Tibial artery (tissue), 4 donors: ENCODE results near the gene NDRG3.
"Not testable (repeated sequence)": the region's sequence is repeated elsewhere in the genome, so short reads cannot be mapped to it uniquely, and the experiment has no call there.

Source experiments
- DNase-seq, 2 donors: peaks; one replicate each; pipeline ENCODE4 v3.0.0-alpha.2; 2019
- H3K27ac ChIP-seq, 2 donors: fragments of 200-600 bp; sonication (generic) in 1 of 2; 1 replicate in 1 of 2; 2 replicates in 1 of 2; pipeline ENCODE4 v1.5.1; 2018 to 2019; ENCODE audit warnings: mild to moderate bottlenecking in 1 of 2
- H3K27me3 ChIP-seq, 2 donors: fragments of 200-600 bp; sonication (generic) in 1 of 2; one replicate each; pipeline versions ENCODE4 v1.5.1 to v1.6.0; 2016 to 2019
- H3K36me3 ChIP-seq, 3 donors: fragments of 200-600 bp; sonication (generic) in 2 of 3; one replicate each; pipeline ENCODE4 v1.5.1; 2016 to 2019; ENCODE audit warnings: mild to moderate bottlenecking in 2 of 3
- H3K4me1 ChIP-seq, 4 donors: fragments of 200-600 bp; sonication (generic) in 2 of 4; 1 replicate in 3 of 4; 2 replicates in 1 of 4; pipeline ENCODE4 v1.5.1; 2016 to 2019
- H3K4me3 ChIP-seq, 2 donors: fragments of 200-600 bp; sonication (generic) in 1 of 2; 1 replicate in 1 of 2; 2 replicates in 1 of 2; pipeline ENCODE4 v1.5.1; 2018 to 2019; ENCODE audit warnings: mild to moderate bottlenecking in 2 of 2
- H3K9me3 ChIP-seq, 3 donors: fragments of 200-600 bp; sonication (generic) in 1 of 3; one replicate each; pipeline ENCODE4 v1.5.1; 2016 to 2019
- intact Hi-C: fragments of 100-400 bp; cut with DNase I; formaldehyde crosslinking; loops from one replicate; pipeline ENCODE4 v1.15.0; 2023; ENCODE audit warnings: low total_unique reads
- TF ChIP-seq, protein P1 (sequence below), 2 experiments: fragments of 200-600 bp in 1 of 2; fragments of 450-650 bp in 1 of 2; IDR thresholded peaks; one replicate each; pipeline ENCODE4 v1.5.1; 2017 to 2019; ENCODE audit warnings: antibody characterized with exemption in 2 of 2, mild to moderate bottlenecking in 1 of 2, moderate library complexity in 1 of 2

The NDRG3 gene

DNA sequence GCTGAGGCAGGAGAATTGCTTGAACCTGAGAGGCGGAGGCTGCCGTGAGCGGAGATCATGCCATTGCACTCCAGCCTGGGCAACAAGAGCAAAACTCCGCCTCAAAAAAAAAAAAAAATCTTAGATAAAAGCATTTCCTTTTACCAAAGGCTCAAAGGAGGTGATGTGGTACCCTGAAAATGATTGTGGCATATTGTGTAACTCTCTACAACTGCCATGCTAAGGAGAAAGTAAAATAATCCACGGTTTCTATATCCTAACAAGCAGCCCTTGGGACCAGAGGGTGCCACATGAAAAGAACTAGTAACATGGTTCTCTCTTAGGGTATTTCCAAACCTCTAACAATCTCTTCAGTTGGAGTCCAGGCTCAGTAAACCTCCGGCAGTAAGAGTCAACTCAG is 61.1 kb downstream of the NDRG3 start:
- no peaks in the 10 kb centered on the region for H3K27me3 ChIP-seq
- H3K27ac ChIP-seq: no peak overlapping the region
- no peak for DNase-seq
- no peaks in the 10 kb centered on the region for H3K4me1 ChIP-seq
- intact Hi-C loops: no loop called here
- TF ChIP-seq, protein P1, sequence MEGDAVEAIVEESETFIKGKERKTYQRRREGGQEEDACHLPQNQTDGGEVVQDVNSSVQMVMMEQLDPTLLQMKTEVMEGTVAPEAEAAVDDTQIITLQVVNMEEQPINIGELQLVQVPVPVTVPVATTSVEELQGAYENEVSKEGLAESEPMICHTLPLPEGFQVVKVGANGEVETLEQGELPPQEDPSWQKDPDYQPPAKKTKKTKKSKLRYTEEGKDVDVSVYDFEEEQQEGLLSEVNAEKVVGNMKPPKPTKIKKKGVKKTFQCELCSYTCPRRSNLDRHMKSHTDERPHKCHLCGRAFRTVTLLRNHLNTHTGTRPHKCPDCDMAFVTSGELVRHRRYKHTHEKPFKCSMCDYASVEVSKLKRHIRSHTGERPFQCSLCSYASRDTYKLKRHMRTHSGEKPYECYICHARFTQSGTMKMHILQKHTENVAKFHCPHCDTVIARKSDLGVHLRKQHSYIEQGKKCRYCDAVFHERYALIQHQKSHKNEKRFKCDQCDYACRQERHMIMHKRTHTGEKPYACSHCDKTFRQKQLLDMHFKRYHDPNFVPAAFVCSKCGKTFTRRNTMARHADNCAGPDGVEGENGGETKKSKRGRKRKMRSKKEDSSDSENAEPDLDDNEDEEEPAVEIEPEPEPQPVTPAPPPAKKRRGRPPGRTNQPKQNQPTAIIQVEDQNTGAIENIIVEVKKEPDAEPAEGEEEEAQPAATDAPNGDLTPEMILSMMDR (IDR thresholded peaks at IDR 0.05): no peak
- H3K36me3 ChIP-seq: peaks cover 44 to 87% (median 50%) of the 10 kb centered on the region in 3 donors
- H3K9me3 ChIP-seq: no peaks in the 10 kb centered on the region
- H3K4me3 ChIP-seq: no peak overlapping the region

DNA sequence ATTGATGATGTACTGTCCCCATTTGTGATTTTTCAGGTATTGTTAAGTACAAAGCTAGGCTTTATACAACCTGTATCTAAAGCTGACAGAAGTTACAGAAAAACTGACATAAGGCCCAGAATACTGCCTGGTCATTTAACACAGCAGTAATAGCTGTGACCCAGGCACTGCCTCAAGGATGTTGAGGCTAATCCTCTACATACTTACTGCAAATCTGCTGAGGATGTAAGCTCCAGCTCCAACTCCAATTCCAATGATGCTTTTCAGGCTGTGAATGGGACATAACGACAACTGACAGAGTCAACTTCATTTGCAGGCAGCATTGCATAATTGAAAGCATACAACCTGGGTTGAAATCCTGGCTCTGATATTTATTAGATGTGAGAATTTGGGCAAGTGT is 63.6 kb downstream of the NDRG3 start:
- intact Hi-C loops: no loop called here
- Histone ChIP-seq H3K36me3 (peaks cover 60 to 96% (median 64%) of the 10 kb centered on the region in 3 donors), H3K27me3 (no peaks in the 10 kb centered on the region), H3K27ac (no peak overlapping the region), H3K4me3 (no peak overlapping the region), H3K9me3 (no peaks in the 10 kb centered on the region), H3K4me1 (no peaks in the 10 kb centered on the region)
- no peak for DNase-seq
- TF ChIP-seq, protein P1 (IDR thresholded peaks at IDR 0.05): no peak

DNA sequence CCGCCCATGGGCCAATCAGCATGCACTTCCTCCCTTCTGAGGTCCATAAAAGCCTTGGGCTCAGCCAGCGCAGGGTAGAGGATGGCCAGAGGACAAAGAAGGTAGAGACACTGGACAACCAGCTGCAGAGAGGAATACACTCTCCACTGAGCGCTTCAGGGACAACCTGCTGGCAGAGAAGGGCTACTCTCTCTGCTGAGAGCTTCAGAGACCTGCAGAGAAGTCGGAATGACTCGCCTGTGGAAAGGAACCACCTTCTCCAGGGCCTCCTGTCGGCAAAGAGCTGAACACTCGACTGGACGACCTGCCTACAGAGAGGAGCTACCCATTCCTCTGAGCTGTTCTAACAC is 68.5 kb downstream of the NDRG3 start:
- Histone ChIP-seq H3K4me3 (no peak overlapping the region), H3K9me3 (no peaks in the 10 kb centered on the region), H3K36me3 (peaks cover 50 to 70% (median 56%) of the 10 kb centered on the region in 3 donors), H3K27me3 (no peaks in the 10 kb centered on the region), H3K27ac (no peak overlapping the region), H3K4me1 (no peaks in the 10 kb centered on the region)
- DNase-seq: no peak
- TF ChIP-seq, protein P1 (IDR thresholded peaks at IDR 0.05): no peak
- intact Hi-C loops: no loop called here

DNA sequence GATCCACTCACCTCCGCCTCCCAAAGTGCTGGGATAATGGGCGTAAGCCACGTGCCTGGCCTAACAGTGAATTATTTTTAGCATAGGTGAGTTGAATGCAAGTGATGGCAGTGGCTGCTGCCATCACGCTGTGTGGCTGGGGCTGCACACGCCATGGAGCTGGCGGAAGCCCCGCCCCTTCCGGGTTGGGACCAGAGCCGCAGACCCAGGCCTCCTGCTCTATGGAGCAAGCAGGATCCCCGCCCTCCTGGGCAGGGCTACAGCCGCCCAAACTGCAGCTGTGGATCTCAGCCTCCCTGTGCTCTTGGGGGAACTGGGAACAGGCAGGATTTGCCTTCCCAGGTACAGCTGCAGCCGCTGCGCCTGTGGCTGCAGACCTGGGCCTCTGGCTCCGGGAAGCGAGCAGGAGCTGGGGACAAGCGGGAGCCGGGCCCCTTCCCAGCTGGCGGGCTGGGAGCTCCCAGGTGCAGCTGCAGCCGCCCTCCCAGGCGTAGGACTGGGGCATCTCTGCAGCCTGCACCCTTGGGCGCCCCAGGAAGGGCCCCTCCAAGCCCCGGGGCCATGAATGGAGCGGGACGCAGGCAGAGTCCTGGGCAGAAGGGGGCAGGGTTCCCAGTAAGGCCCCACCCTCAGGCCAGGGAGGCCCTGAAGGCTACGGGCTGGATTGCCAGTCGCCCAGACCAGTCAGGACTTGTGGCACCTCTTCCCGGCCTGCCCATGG is 69.0 kb downstream of the NDRG3 start:
- TF ChIP-seq, protein P1 (IDR thresholded peaks at IDR 0.05): no peak
- DNase-seq: no peak
- intact Hi-C loops: no loop called here
- no peak overlapping the region for H3K4me3 ChIP-seq
- H3K36me3 ChIP-seq: peaks cover 44 to 70% (median 51%) of the 10 kb centered on the region in 3 donors
- no peak overlapping the region for H3K27ac ChIP-seq
- H3K27me3 ChIP-seq: no peaks in the 10 kb centered on the region
- no peaks in the 10 kb centered on the region for H3K4me1 ChIP-seq
- no peaks in the 10 kb centered on the region for H3K9me3 ChIP-seq

DNA sequence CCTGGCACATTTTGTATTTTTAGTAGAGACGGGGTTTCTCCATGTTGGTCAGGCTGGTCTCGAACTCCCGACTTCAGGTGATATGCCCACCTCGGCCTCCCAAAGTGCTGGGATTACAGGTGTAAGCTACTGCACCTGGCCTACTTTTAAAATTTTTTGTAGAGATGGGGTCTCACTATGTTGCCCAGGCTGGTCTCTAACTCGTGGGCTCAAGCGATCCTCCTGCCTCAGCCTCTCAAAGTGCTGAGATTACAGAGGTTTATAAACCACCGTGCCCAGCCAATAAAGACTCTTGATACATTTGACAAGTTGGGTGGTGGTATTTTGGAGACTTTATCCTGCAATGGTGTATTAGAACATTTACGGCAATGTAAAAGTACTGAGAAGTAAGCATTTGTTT is 70.3 kb downstream of the NDRG3 start:
- H3K27me3 ChIP-seq, intact Hi-C loops, H3K27ac ChIP-seq, H3K4me3 ChIP-seq, H3K4me1 ChIP-seq, H3K9me3 ChIP-seq, DNase-seq: not testable (repeated sequence)
- H3K36me3 ChIP-seq: peaks cover 40 to 69% (median 46%) of the 10 kb centered on the region in 3 donors

DNA sequence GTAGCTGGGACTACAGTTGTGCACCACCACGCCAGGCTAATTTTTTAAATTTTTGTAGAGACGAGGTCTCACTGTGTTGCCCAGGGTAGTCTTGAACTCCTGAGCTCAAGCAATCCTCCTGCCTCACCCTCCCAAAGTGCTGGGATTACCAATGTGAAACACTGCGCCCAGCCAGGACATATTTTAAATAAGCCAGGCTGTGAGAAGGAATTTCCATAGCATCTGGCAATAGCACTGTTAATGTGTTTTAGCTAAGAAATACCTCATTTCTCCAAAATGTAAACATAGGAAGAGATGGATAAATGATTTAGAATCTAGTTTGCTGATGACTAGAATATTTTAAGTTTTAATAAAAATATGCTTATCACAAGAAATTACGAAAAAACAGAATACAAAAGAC is 72.9 kb downstream of the NDRG3 start:
- Histone ChIP-seq H3K36me3 (peaks cover 24 to 57% (median 31%) of the 10 kb centered on the region in 3 donors), H3K27ac (no peak overlapping the region), H3K9me3 (no peaks in the 10 kb centered on the region), H3K4me1 (no peaks in the 10 kb centered on the region), H3K4me3 (no peak overlapping the region), H3K27me3 (no peaks in the 10 kb centered on the region)
- no peak for DNase-seq
- intact Hi-C loops: no loop called here
- TF ChIP-seq, protein P1 (IDR thresholded peaks at IDR 0.05): no peak
